Gastroesophageal sphincter (tissue), 3 donors: ENCODE data around the gene FAM25A.
"Not testable (repeated sequence)": the region's sequence is repeated elsewhere in the genome, so short reads cannot be mapped to it uniquely, and the experiment has no call there.

Experiments used
- CTCF ChIP-seq, 4 experiments: fragments of 200-600 bp in 2 of 4; fragments of 450-650 bp in 2 of 4; sonication (generic) in 1 of 4; IDR thresholded peaks; one replicate each; pipeline ENCODE4 v1.5.1; 2017 to 2019; ENCODE audit warnings: antibody characterized with exemption in 4 of 4, mild to moderate bottlenecking in 2 of 4, moderate library complexity in 2 of 4
- POLR2AphosphoS5 ChIP-seq: sonication (generic); formaldehyde crosslinking; IDR thresholded peaks from one replicate; pipeline ENCODE4 v1.6.1; 2017; ENCODE audit warnings: antibody characterized with exemption

- TF ChIP-seq CTCF (IDR thresholded peaks at IDR 0.05); POLR2AphosphoS5: not testable (repeated sequence)
Measured at GRCh38 chr10:86991362-86991761, 28.7 kb upstream of the FAM25A start.
